ENCODE data around the gene SLC2A1.

Gene SLC2A1

GRCh38 chr1:42996384-42996970 is 37.8 kb upstream of the SLC2A1 start:
- Histone ChIP-seq H3K4me1 (ENCODE audit: control insufficient read depth, insufficient read depth, low read length) (peaks cover 22% of the 10 kb centered on the region; the same call in 1 of the 2 replicates), H3K9me3 (ENCODE audit: control insufficient read depth, insufficient read depth, low read depth, low read length) (no peaks in the 10 kb centered on the region), H3K27ac (ENCODE audit: low read depth, low read length) (no peak overlapping the region), H3K4me3 (ENCODE audit: low read depth, low read length) (no peak overlapping the region), H3K9ac (ENCODE audit: low read length) (no peak overlapping the region), H3K36me3 (ENCODE audit: control insufficient read depth, insufficient read depth, low read length) (peaks cover 5% of the 10 kb centered on the region), H3K27me3 (ENCODE audit: control insufficient read depth, insufficient read depth, low read length) (no peaks in the 10 kb centered on the region)

DNA sequence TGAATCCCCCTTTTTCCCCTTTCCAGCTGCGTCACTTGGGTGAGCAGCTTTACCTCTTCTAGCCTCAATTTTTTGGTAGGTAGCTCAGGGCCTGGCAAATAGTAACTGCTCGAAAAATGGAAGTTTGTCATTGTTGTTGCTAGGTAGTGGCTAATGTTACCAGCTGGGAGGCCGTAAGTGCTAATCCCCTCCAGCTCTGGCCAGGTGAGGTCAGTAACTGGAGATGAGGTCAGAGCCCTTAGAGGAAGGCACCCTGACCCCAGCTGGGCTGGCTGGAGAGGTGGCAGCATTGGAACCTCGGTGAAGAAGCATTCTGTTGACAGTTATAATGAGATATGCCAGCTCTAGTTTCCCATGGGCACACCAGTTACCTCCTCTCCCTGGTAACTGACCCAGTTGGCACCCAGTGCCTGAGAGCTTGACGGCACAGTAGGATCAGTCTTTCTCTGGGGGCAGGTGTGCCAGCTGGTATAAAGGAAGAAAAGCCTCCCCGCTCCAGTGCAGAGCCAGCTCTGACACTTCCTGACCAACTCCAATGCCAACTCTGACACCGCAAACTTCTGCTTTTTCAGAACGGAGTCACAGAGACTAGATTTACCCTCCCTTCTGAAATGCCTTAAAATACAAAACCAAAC is 35.0 kb upstream of the SLC2A1 start:
- no peak overlapping the region for H3K27ac ChIP-seq (ENCODE audit: low read depth, low read length)

GRCh38 chr1:42992054-42992571 is 33.4 kb upstream of the SLC2A1 start:
- Histone ChIP-seq H3K9me3 (ENCODE audit: control insufficient read depth, insufficient read depth, low read depth, low read length) (no peaks in the 10 kb centered on the region), H3K27ac (ENCODE audit: low read depth, low read length) (no peak overlapping the region; the same call in 1 of the 2 replicates), H3K36me3 (ENCODE audit: control insufficient read depth, insufficient read depth, low read length) (peaks cover 5% of the 10 kb centered on the region), H3K27me3 (ENCODE audit: control insufficient read depth, insufficient read depth, low read length) (no peaks in the 10 kb centered on the region), H3K4me3 (ENCODE audit: low read depth, low read length) (no peak overlapping the region), H3K4me1 (ENCODE audit: control insufficient read depth, insufficient read depth, low read length) (peaks cover 22% of the 10 kb centered on the region; the same call in 1 of the 2 replicates), H3K9ac (ENCODE audit: low read length) (no peak overlapping the region)

More for the DNA sequence above, 35.0 kb upstream of the SLC2A1 start:
- H3K36me3 ChIP-seq (ENCODE audit: control insufficient read depth, insufficient read depth, low read length), result peaks cover 5% of the 10 kb centered on the region
- H3K4me3 ChIP-seq (ENCODE audit: low read depth, low read length), result no peak overlapping the region
- no peaks in the 10 kb centered on the region for H3K9me3 ChIP-seq (ENCODE audit: control insufficient read depth, insufficient read depth, low read depth, low read length)
- H3K4me1 ChIP-seq (ENCODE audit: control insufficient read depth, insufficient read depth, low read length), result peaks cover 22% of the 10 kb centered on the region; the same call in 1 of the 2 replicates
- no peaks in the 10 kb centered on the region for H3K27me3 ChIP-seq (ENCODE audit: control insufficient read depth, insufficient read depth, low read length)
- no peak overlapping the region for H3K9ac ChIP-seq (ENCODE audit: low read length)

DNA sequence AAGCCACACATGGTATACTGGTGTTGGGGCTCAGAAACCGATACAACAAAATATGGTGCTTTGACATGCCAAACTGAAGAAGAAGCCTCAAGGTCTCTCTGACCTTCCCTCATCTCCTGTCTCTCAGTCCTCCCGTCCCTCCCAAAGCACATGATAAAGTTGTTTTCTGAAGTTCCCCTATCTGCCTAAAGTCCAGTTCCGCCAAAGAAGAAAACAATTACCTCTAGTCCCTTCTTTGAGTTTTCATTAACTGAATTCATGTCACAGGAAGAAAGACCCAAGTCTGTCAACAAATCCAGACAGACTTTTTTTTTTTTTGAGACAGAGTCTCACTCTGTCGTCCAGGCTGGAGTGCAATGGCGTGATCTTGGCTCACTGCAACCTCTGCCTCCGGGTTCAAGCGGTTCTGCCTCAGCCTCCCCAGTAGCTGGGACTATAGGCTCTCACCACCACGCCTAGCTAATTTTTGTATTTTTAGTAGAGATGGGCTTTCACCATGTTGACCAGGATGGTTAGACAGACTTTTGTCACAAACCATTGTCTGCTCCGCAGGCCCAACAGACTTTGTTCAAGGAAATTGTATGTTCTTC is 32.2 kb upstream of the SLC2A1 start:
- Histone ChIP-seq H3K9ac (ENCODE audit: low read length) (no peak overlapping the region), H3K4me1 (ENCODE audit: control insufficient read depth, insufficient read depth, low read length) (peaks cover 17% of the 10 kb centered on the region; the same call in 1 of the 2 replicates), H3K27ac (ENCODE audit: low read depth, low read length) (no peak overlapping the region), H3K4me3 (ENCODE audit: low read depth, low read length) (no peak overlapping the region), H3K9me3 (ENCODE audit: control insufficient read depth, insufficient read depth, low read depth, low read length) (no peaks in the 10 kb centered on the region), H3K27me3 (ENCODE audit: control insufficient read depth, insufficient read depth, low read length) (no peaks in the 10 kb centered on the region), H3K36me3 (ENCODE audit: control insufficient read depth, insufficient read depth, low read length) (peaks cover 2% of the 10 kb centered on the region; the same call in 1 of the 2 replicates)

- Histone ChIP-seq H3K27me3 (ENCODE audit: control insufficient read depth, insufficient read depth, low read length) (no peaks in the 10 kb centered on the region), H3K4me1 (ENCODE audit: control insufficient read depth, insufficient read depth, low read length) (peaks cover 5% of the 10 kb centered on the region), H3K27ac (ENCODE audit: low read depth, low read length) (no peak overlapping the region), H3K36me3 (ENCODE audit: control insufficient read depth, insufficient read depth, low read length) (peaks cover 38% of the 10 kb centered on the region), H3K9ac (ENCODE audit: low read length) (no peak overlapping the region), H3K9me3 (ENCODE audit: control insufficient read depth, insufficient read depth, low read depth, low read length) (no peaks in the 10 kb centered on the region), H3K4me3 (ENCODE audit: low read depth, low read length) (no peak overlapping the region)
Observed at GRCh38 chr1:42983693-42984092, 25.0 kb upstream of the SLC2A1 start.

DNA sequence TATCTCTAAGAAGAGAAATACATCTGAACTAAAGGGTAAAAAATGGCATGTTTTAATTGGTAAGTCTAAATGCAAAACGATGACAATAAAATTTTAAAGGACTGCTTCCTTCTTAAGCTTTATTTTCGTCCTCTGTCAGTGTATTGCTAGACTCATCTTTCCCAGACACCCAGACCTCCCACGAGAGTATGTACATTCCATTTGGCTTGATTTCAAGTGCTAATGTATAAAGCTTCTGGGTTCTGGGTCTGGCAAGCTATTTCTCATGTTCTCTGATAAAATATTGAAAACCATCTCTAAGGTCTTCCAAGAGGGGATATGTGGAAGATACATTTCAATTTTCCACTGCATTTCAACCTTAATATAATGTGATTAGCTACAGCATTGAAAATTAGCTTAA is 24.6 kb upstream of the SLC2A1 start:
- Histone ChIP-seq H3K4me1 (ENCODE audit: control insufficient read depth, insufficient read depth, low read length) (peaks cover 10% of the 10 kb centered on the region), H3K27ac (ENCODE audit: low read depth, low read length) (no peak overlapping the region), H3K36me3 (ENCODE audit: control insufficient read depth, insufficient read depth, low read length) (peaks cover 40% of the 10 kb centered on the region)

GRCh38 chr1:42982641-42983040 is 24.0 kb upstream of the SLC2A1 start:
- Histone ChIP-seq H3K4me3 (ENCODE audit: low read depth, low read length) (no peak overlapping the region), H3K4me1 (ENCODE audit: control insufficient read depth, insufficient read depth, low read length) (peaks cover 14% of the 10 kb centered on the region), H3K27ac (ENCODE audit: low read depth, low read length) (no peak overlapping the region), H3K27me3 (ENCODE audit: control insufficient read depth, insufficient read depth, low read length) (no peaks in the 10 kb centered on the region), H3K36me3 (ENCODE audit: control insufficient read depth, insufficient read depth, low read length) (peaks cover 41% of the 10 kb centered on the region), H3K9ac (ENCODE audit: low read length) (no peak overlapping the region), H3K9me3 (ENCODE audit: control insufficient read depth, insufficient read depth, low read depth, low read length) (no peaks in the 10 kb centered on the region)

More for the DNA sequence above, 24.6 kb upstream of the SLC2A1 start:
- Histone ChIP-seq H3K27me3 (ENCODE audit: control insufficient read depth, insufficient read depth, low read length) (no peaks in the 10 kb centered on the region), H3K9me3 (ENCODE audit: control insufficient read depth, insufficient read depth, low read depth, low read length) (no peaks in the 10 kb centered on the region), H3K9ac (ENCODE audit: low read length) (no peak overlapping the region), H3K4me3 (ENCODE audit: low read depth, low read length) (no peak overlapping the region)

DNA sequence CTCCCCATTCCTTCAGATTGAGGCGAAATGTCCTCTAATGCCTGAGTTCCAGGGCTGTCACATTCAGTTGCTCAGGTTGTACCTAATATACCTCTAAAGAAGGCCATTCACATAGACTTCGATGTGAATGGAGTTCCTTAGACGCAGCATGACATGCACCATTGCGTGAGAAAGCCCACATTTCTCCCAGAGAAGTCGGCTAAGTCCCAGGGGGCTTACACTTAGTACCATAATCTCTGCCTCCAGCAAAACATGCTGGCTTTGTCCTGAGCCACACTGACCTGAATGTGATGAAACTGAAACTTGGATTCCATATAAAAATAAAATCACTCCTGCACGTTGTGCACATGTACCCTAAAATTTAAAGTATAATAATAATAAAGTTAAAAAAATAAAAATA is 23.2 kb upstream of the SLC2A1 start:
- no peak overlapping the region for H3K4me3 ChIP-seq (ENCODE audit: low read depth, low read length)
- H3K9ac ChIP-seq (ENCODE audit: low read length), result no peak overlapping the region
- H3K27ac ChIP-seq (ENCODE audit: low read depth, low read length), result no peak overlapping the region
- H3K9me3 ChIP-seq (ENCODE audit: control insufficient read depth, insufficient read depth, low read depth, low read length), result no peaks in the 10 kb centered on the region
- peaks cover 45% of the 10 kb centered on the region for H3K36me3 ChIP-seq (ENCODE audit: control insufficient read depth, insufficient read depth, low read length)
- peaks cover 14% of the 10 kb centered on the region for H3K4me1 ChIP-seq (ENCODE audit: control insufficient read depth, insufficient read depth, low read length)
- H3K27me3 ChIP-seq (ENCODE audit: control insufficient read depth, insufficient read depth, low read length), result no peaks in the 10 kb centered on the region

- H3K4me3 ChIP-seq (ENCODE audit: low read depth, low read length), result no peak overlapping the region
- H3K27ac ChIP-seq (ENCODE audit: low read depth, low read length), result no peak overlapping the region
- H3K9ac ChIP-seq (ENCODE audit: low read length), result no peak overlapping the region
- no peaks in the 10 kb centered on the region for H3K9me3 ChIP-seq (ENCODE audit: control insufficient read depth, insufficient read depth, low read depth, low read length)
- no peaks in the 10 kb centered on the region for H3K27me3 ChIP-seq (ENCODE audit: control insufficient read depth, insufficient read depth, low read length)
- peaks cover 14% of the 10 kb centered on the region for H3K4me1 ChIP-seq (ENCODE audit: control insufficient read depth, insufficient read depth, low read length)
- H3K36me3 ChIP-seq (ENCODE audit: control insufficient read depth, insufficient read depth, low read length), result peaks cover 45% of the 10 kb centered on the region
Observed at GRCh38 chr1:42981255-42981805, 22.7 kb upstream of the SLC2A1 start.

DNA sequence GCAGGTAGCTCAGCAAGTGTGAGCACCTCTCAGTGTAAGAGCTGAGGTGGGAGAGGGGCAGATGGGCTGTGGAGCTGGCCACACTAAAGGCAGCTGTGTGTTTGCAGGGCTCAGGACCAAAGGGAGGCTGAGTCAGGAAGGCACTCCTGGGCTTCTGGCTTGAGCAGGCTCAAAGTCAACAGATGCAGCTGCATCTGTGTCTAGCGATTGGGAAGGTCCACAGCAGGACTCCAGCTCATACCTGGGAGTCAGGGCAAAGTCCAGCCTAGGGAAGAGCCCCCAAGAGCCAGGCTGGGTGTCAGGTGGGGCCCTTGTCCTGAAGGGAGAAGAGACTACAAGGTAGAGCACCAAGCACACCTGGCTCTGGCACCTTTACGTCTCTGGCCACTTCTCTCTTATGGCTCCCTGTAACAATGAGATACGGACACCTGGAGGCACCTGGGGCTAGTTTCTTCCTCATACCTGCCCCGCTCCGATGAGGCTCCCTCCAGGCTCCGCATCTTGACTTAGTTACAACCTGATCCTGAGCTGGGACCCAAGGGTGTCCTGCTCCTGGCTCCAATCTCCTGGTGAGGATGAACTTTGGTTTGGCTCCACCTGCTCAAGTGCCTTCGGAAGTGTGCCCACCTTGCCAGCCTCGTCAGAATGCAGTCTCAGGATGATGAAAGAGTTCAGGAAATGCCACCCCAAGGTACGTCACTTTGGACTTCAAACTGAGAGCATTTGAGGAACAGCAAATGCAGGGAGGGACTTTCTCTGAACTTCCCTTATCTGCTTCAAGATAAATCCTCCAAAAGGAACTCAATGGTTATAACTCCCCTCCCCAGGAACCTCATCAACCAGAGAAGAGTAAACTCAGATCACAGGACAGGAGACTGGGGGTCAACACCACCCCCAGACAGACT is 21.5 kb upstream of the SLC2A1 start:
- no peak overlapping the region for H3K4me3 ChIP-seq (ENCODE audit: low read depth, low read length)
- H3K27ac ChIP-seq (ENCODE audit: low read depth, low read length), result no peak overlapping the region
- H3K27me3 ChIP-seq (ENCODE audit: control insufficient read depth, insufficient read depth, low read length), result no peaks in the 10 kb centered on the region
- H3K36me3 ChIP-seq (ENCODE audit: control insufficient read depth, insufficient read depth, low read length), result peaks cover 47% of the 10 kb centered on the region
- no peaks in the 10 kb centered on the region for H3K9me3 ChIP-seq (ENCODE audit: control insufficient read depth, insufficient read depth, low read depth, low read length)
- peaks cover 14% of the 10 kb centered on the region for H3K4me1 ChIP-seq (ENCODE audit: control insufficient read depth, insufficient read depth, low read length)
- H3K9ac ChIP-seq (ENCODE audit: low read length), result no peak overlapping the region
